Measurements from ENCODE around the gene NECAB3.
"Not testable (repeated sequence)": the region's sequence is repeated elsewhere in the genome, so short reads cannot be mapped to it uniquely, and the experiment has no call there.

NECAB3 gene

GRCh38 chr20:33648396-33649004 lies 25.7 kb downstream of the NECAB3 start:
- DNase-seq = no peak

DNA sequence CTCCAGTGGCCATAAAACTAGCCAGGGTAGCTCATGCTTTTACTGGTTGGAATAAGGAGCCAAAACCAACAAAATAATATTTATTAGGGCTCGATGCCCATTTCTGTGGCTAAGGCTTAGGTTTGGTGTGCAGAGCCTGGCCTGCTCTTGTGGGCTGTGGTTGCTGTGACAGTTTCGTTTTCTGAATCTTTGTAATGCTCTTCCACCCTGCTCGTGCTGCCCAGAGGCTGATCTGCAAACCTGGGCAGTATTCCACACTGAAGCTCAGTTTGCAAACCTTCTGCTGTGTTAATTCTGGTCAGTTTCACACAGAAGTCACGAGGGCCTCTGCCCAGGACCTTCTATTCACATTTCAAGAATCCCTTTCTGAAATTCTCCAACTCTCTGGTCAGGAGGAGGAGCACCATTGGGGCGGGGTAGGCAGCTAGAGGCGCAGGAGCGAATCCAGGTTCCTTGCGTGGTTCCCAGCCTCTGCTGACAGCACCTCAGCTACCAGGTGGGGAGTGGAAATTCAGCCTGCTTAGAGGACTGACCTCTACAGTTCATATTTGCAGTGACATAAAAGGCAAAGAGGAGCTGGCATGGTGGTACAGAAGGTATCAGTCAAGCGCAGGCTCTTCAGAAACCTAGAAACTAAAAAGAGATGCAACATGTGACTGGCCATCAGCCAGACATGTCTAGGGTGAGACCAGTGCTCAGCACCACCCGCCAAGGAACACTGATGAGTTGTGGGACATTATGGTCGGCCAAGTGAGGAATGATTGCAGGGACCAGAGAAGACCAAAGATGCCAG lies 26.4 kb downstream of the NECAB3 start:
- DNase-seq = no peak

DNA sequence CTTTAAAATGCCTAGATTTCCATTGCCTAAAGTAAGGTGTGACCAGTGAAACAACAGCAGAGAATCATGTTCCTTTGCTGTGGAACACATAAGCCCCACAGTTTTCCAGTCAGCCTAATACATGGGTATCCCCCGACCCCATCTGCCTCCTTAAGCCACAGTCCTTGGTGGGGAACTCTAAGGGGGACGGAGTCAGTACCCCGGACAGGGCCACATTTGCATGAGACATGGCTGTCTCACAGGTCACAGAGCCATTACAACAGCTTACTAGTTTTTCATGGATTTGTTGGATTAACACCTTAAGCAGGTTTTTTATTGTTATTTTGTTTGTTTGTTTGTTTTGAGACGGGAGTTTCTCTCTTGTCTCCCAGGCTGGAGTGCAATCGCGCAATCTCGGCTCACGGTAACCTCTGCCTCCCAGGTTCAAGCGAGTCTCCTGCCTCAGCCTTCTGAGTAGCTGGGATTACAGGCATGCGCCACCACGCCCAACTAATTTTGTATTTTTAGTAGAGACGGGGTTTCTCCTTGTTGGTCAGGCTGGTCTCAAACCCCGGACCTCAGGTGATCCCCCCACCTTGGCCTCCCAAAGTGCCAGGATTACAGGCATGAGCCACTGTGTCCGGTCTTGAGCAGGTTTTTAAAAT lies 27.1 kb downstream of the NECAB3 start:
- DNase-seq = not testable (repeated sequence)

GRCh38 chr20:33646191-33646590 lies 28.0 kb downstream of the NECAB3 start:
- DNase-seq = no peak

DNA sequence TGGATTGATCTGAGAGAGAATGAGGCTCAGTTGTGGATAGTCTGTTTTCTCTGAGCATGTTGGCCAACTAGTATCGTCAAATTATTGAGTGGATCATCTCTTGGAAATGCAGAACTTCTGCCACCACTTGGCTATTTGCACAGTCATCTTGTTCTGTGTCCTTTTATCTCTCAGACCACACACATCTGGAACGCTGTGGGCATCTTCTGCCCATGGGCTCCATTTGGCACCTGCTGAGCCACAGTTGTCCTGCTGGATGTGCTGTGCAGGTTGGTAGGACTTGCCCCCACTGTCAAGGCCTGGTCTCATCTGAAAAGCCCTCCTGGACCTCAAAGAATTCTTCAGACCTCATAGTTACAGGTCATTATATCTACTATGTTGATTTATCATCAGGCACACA lies 28.8 kb downstream of the NECAB3 start:
- DNase-seq = no peak

DNA sequence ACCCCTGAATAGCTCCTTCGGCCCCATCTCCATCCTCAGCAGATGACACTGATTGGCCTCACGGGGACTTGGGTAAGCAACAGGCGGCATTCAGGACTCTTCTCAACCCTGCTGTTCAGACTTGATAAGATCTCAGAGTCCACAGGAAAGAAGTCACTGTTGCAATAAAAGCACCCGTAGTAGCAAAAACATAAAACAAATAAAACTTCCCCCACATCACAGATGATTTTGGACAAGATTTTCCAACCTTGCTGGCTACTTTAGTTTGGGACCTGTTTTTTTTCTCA lies 29.2 kb downstream of the NECAB3 start:
- DNase-seq = no peak

DNA sequence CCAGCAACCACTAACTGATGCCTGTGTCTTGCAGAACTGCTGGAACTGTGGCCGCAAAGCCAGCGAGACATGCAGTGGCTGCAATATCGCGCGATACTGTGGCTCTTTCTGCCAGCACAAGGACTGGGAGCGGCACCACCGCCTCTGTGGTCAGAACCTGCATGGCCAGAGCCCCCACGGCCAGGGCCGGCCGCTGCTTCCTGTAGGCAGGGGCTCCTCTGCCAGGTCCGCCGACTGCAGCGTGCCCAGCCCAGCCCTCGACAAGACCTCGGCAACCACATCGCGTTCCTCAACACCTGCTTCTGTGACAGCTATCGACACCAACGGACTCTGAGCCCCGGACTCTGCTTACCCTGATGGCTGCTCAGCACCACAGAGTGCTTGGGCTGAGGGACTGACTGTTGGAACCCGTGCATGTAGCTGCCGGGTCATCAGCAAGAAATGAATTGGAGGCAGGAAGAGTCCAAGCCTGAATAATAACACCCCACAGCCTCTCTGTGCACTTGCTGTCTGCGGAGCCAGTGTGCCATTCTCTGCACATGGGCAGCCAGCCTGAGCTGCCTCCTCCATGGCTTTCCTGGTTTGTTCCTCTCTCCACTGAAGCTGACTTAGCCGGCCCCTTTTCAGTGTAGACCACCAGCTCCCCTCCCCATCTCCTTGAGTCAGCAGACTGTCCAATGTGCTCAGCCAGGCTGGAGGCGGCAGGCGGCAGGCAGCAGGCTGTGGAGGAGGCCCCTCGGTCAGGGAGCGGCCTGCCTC lies 29.7 kb downstream of the NECAB3 start:
- DNase-seq = no peak

GRCh38 chr20:33640287-33640686 lies 33.9 kb downstream of the NECAB3 start:
- no peak for DNase-seq

DNA sequence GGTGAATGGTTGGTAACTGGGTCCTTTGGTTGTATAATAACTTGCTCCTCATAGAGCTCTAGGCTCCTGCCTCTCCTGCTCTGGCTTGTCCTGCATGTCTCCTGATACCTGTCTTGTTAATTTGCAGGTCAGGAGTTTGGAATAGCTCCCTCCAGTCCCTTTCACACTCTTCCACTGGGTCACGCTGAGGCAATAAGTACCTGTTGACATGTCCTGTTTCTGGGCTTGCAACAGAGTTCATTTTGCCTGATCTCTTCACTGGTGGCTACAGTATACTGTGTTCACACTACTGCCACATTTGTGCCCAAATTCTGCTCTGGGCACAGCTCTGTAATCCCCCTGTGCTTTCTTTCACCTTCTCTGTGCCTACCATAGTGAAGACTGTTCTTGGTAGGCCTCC lies 37.5 kb downstream of the NECAB3 start:
- no peak for DNase-seq

DNA sequence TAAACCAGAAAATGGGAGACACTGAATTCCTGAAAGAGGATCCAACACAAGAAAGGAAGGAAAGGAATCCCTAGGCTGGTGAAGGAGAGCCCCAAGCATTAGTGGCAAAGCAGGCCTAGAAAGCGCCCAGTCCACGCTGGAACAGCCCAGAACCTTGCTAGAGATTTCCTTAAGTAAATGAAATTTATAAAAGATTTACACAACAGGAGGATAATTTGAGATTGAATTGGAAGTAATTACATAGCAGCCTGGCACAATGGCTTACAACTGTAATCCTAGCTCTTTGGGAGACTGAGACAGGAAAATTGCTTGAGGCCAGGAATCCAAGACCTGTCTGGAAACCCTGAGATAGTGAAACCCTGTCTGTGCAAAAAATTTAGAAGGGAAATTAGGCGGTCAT lies 38.9 kb downstream of the NECAB3 start:
- no peak for DNase-seq

- not testable (repeated sequence) for DNase-seq
Observed at GRCh38 chr20:33631910-33632309, 42.3 kb downstream of the NECAB3 start.

DNA sequence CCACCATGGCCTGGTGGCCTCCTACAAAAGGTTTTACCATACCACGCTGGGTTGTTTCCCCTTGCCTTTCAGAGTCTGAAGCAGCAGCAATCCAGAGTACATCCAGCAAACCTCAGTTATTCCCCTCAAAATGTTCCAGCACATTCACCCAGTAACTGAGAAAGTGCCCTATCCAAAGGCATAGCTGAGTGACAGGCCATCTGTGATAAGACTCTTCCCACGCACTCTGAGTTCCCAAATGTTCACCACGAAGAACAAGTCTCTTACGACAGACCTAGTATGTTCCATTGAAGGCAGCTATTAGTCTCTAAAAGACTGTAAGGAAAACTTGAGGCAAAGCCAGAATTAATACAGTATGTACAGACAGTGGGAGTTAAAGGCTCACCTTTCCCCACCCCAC lies 43.7 kb downstream of the NECAB3 start:
- DNase-seq = no peak

DNA sequence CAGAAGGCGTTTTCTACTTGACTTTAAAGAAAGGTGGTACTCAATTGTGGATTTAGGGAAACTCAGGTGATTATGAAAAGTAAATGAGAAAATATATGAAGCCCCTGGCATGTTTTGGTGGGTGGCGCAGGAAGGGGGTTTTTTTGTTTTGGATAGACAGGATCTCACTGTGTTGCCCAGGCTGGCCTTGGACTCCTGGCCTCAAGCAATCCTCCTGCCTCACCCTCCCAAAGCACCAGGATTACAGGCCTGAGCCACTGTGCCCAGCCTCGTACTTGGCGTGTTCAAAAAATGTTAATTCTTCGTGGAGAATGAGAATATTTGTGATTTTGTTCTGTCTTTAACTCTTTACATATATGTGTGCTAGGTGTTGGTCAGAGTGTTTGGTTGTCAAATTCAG lies 44.2 kb downstream of the NECAB3 start:
- DNase-seq = no peak

GRCh38 chr20:33629533-33629932 lies 44.7 kb downstream of the NECAB3 start:
- no peak for DNase-seq

DNA sequence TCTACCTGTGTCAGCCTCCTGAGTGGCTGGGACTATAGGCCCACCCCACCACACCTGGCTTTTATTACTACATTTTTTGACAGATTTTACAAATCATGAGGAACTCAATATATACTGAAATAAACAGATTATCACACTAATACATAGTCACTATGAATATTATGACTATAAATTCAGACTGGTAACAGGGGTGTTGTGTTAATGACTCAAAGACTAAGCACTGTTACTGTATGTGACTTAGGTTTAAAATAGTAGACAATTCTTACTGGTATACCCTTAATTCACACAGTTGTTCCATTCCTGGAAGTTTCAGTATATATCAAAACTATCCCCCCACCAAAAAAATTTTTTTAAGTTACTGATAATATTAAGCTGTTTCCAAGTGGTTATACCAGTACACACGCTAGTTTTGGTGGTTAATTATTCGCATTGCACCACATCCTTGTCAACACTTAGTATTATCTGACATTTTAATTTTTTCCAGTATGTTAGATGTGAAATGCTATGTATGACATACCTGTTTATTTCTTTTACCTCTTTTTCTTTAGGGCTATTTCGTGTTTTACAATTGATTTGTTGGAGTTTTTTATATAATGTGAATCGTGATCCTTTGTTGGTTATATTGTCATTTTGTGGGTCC lies 46.5 kb downstream of the NECAB3 start:
- DNase-seq = no peak

DNA sequence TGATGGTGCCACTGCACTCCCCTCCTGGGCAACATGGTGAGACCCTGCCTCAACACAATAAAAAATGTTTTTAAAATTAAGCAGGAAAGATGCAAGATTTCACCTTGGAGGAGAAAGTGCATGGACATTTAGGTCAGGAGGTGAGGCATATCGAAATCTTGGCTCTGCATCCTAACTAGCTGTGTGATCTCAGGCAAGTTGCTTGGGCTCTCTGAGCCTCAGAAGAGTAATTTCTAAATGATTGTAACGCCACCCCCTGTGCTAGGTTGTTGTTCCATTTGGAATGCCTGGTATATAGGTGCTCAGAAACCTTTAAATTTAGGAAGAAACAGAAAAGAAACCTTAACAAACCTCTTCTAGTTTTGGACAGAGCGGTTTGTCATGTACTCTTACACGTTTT lies 48.0 kb downstream of the NECAB3 start:
- no peak for DNase-seq

DNA sequence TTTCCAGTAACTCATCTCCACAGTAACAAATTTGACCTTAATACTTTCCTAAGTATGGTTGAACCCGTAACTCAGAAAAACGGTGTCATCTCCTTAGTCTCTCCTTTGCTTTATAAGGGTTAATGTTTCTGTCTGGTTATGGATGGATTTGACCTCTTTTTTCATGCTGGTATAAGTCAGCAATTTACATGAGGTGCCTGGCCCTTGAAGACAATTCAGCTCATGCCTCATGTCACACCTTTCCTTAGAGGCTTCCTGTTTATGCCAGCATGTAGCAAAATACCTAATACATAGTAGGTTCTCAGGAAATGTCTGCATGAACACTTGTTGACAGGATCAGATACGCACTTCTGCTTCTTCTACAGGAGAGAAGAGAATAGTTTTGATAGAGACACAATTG lies 49.8 kb downstream of the NECAB3 start:
- peak; percentile 13 for DNase-seq

DNA sequence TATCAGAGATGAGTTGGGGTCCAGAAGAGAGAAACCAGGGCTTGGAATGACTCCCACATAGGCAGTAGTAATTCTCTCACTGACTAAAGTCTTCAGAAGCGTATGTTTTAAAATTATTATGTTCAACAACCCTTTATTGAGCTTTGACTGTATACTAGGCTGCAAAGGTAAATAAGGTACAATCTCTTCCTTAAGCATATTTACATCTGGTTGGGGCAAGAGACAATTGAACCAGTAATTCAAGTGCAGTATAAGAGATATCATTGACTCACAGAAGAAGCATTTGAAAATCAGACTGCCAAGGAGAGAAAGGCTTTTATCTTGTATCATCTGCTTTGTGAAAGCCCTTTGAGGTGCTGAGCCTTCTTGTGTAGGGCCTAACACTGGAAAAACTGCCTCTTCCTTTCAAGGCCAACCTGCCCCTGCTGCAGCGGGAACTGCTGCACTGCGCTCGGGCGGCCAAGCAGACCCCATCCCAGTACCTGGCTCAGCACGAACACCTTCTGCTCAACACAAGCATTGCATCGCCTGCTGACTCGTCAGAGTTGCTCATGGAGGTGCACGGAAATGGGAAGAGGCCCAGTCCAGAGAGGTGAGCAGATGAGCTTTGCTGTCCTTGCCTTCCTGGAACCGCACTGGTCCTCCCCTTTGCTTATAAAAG lies 51.4 kb downstream of the NECAB3 start:
- DNase-seq = no peak

DNA sequence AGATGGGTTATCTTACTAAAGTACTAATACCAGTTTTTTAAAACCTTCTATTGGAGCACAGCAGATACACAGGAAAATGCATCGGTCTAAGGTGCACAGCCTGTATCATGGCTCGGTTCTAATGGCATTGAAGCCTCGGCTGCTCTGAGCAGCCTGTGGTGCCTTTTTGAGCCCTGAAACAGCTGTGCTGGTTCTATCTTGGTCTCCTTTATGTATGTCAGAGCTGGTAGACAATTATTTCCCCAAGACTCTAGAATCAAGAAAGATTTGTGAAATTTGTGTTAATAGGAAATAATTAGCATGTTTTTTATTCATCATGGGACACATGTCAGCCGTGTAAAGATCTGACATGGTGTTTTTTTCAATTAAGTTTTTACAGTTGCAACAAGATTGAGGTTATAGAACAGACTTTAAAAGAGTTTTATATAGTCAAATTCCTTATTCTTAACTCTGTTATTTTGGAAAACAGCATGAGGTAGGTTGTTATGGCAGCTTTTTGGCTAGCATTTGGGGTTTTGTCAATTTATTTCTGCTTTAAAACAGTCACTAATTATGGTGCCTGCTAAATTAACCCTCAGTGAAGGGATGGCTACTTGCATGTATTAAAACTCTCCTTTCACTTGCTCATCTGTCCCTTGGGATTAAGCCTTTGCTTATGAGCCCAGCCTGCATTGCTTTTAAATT lies 52.4 kb downstream of the NECAB3 start:
- DNase-seq = no peak

- no peak for DNase-seq
Observed at GRCh38 chr20:33612001-33612400, 62.2 kb downstream of the NECAB3 start.

DNA sequence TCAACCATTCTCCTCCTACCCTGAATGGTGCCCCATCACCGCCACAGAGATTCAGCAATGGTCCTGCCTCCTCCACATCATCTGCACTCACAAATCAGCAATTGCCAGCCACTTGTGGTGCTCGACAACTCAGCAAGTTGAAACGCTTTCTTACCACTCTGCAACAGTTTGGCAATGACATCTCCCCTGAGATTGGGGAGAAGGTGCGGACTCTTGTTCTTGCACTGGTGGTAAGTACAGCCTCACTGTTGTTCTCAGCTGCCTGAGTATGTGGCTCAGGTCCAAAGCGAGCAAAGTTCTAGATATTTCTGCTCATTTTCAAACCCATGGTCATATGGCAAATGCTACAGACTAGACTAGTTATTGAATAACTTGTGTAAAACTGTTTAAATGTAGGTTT lies 63.1 kb downstream of the NECAB3 start:
- DNase-seq = no peak

DNA sequence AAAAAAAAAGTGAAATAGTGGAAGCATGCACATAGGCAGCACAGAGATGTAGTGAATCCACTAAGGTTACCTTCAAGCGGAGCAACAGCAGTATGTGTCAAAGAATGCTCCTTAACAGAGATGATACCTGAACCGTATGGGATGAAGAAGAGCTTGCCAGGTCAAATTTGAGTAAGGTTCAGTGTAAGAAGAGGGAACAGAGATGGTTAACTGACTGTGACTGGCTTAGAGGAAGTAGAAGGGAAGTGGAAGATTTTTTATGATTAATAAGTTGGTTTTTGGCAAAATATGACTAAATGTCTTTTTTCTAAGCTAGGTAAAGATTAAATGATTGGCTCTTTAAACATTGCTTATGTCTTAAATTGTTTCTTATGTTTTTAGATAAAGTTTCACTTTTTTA lies 64.7 kb downstream of the NECAB3 start:
- no peak for DNase-seq

Measured in central memory CD4-positive, alpha-beta T cell (primary cell).